Coronary artery (tissue), 2 donors: ENCODE data around the gene CHMP1B.

ENCODE experiments used
- DNase-seq: peaks from one replicate; pipeline ENCODE4 v3.0.0-alpha.2; 2017; ENCODE audit warnings: low spot score
- H3K27ac ChIP-seq, 2 donors: fragments of 200-600 bp; sonication (generic); one replicate each; pipeline ENCODE4 v1.5.1; 2016 to 2019
- H3K4me3 ChIP-seq: fragments of 200-600 bp; sonication (generic); 2 replicates; pipeline ENCODE4 v1.5.1; 2016; ENCODE audit warnings: mild to moderate bottlenecking, moderate library complexity
- TF ChIP-seq, protein P1 (sequence below): fragments of 200-600 bp; sonication (generic); IDR thresholded peaks from one replicate; pipeline ENCODE4 v1.5.1; 2019; ENCODE audit warnings: antibody characterized with exemption

CHMP1B gene

DNA sequence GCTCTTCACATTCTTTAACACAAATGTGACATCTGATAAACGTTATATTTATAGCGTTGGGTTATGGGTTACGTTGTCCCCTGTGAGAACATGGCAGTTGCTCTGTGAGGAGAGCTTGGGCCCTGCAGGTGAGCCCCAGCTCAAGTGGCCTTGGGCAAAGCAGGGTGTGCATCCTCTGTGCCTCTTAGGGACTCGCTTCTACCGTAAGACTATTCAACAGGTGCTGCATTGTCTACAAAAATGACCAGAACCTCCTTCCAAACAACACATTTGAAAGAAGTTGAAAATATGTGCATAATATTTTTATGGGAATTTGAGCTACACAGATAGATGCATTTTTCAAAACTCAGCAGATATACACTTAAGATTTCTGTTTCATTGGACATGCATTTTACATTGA, 16.4 kb upstream of the CHMP1B start:
- no peak for DNase-seq
- no peak overlapping the region for H3K27ac ChIP-seq
- TF ChIP-seq, protein P1, sequence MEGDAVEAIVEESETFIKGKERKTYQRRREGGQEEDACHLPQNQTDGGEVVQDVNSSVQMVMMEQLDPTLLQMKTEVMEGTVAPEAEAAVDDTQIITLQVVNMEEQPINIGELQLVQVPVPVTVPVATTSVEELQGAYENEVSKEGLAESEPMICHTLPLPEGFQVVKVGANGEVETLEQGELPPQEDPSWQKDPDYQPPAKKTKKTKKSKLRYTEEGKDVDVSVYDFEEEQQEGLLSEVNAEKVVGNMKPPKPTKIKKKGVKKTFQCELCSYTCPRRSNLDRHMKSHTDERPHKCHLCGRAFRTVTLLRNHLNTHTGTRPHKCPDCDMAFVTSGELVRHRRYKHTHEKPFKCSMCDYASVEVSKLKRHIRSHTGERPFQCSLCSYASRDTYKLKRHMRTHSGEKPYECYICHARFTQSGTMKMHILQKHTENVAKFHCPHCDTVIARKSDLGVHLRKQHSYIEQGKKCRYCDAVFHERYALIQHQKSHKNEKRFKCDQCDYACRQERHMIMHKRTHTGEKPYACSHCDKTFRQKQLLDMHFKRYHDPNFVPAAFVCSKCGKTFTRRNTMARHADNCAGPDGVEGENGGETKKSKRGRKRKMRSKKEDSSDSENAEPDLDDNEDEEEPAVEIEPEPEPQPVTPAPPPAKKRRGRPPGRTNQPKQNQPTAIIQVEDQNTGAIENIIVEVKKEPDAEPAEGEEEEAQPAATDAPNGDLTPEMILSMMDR = no peak
- no peak overlapping the region for H3K4me3 ChIP-seq

DNA sequence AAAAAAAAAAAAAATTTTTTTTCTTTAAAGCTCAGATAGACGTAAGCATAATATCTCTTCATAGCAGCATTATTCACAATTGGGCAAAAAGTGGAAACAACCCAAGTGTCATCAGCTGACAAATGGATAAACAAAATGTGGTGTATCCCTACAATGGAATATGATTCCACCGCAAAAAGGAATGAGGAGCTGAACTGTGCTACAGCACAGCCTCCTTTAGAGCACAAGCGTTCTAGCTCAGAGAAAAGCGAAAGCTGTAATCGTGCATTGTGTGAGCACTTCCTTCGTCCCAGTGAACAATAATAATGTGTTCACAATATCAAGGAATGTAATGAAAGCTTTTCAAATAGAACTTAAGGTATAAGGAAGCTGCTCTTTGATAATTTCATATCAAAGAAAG, 11.7 kb upstream of the CHMP1B start:
- TF ChIP-seq, protein P1 = no peak
- no peak overlapping the region for H3K4me3 ChIP-seq
- H3K27ac ChIP-seq = no peak overlapping the region
- no peak for DNase-seq

DNA sequence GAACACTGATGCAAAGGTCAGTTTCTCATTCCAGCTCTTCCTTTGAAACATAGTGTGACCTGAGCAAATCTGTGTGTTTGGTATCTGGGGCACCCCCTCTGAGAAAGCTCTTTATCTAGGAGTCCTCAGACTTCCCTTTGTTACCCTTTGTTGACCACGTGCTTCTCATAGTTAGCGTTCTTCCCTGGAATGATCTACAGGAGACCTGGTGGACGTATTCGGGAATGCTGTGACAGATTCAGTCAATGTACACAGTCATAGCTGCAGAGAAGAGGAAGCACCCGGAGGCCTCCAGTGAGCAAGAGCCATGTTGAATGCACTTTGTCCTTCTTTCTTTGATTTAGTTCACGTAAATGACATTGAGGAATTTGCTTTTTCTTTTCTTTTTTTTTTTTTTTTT, 10.7 kb upstream of the CHMP1B start:
- DNase-seq = no peak
- TF ChIP-seq, protein P1 = no peak
- H3K4me3 ChIP-seq = no peak overlapping the region
- no peak overlapping the region for H3K27ac ChIP-seq

DNA sequence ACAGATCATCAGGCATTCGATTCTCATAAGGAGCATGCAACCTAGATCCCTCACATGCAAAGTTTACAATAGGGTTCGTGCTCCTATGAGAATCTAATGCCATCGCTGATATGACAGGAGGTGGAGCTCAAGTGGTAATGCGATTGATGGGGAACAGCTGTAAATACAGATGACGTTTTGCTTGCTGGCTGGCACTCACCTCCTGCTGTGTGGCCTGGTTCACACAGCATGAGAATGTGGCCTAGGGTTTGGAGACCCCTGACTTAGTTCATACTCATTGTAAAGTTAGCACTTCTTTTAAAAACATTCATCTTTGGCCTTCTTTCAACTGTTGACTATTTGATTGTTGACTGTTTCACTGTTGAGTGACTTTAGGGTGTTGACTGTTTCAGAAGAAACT, 8.7 kb upstream of the CHMP1B start:
- DNase-seq = no peak
- H3K4me3 ChIP-seq = no peak overlapping the region
- no peak overlapping the region for H3K27ac ChIP-seq
- TF ChIP-seq, protein P1 = no peak

DNA sequence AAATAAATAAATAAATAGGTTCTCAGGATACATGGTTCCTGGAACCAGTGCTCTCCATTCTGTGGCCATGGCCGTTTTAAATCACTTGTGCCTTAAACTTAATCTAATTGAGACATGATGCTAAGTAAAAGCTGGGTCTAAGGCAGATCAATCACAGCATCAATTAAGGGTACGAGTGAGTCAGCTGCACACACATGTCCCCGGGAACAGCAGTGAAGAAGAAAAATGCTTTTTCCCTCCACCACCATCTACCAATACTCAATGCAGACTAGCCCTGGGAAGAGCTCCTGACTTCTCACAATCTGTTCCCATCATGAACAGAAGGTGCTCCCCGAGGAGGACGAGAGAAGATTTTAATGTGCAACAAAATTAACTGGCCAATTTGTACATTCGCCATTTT, 6.8 kb upstream of the CHMP1B start:
- no peak overlapping the region for H3K27ac ChIP-seq
- DNase-seq = no peak
- TF ChIP-seq, protein P1 = no peak
- H3K4me3 ChIP-seq = no peak overlapping the region

DNA sequence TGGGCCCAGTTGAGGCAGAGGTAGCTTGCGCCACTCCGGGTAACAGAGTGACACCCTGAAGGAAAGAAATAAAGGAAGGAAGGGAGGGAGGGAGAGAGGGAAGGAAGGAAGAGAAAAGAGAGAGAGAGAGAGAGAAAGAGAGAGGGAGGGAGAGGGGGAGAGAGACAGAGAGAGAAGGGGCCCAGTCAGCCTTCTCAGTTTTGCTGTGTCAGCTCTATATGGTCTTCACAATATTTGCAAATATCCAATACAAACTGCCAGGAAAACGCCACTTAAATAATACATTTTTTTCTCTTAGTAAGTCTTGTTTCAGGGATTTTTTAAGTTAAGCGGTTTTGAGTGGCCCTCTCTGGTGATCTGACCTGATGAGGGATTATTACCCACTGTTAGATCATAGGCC, 5.6 kb upstream of the CHMP1B start:
- TF ChIP-seq, protein P1 = no peak
- Histone ChIP-seq H3K27ac (no peak overlapping the region), H3K4me3 (no peak overlapping the region)
- no peak for DNase-seq

DNA sequence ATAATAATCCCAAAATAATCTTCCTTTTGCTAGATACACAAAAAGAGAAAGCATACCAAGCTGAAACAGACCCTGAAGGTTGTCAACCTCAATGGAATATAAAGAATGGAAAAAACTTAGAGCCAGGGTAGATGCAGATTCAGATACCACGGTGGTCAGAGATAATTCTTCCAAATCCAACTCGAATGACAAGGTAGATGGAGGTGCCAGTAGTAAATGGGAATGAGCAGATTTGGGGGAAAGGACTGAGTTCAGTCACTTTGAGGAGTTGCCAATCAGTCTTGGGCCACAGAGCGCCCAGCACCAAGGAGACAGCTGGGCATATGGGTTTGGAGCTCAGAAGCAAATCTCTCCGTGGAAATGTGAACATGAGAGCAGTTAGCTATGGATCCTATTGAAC, 3.4 kb upstream of the CHMP1B start:
- TF ChIP-seq, protein P1 = no peak
- H3K4me3 ChIP-seq = no peak overlapping the region
- H3K27ac ChIP-seq = no peak overlapping the region
- DNase-seq = no peak
